SU-DHL-6 (cell line): ENCODE results near the gene TRIM29.

ENCODE experiments used
- H2AFZ ChIP-seq: fragments of 200-600 bp; sonication (generic); 2 replicates; pipeline ENCODE4 v1.6.1; 2014; ENCODE audit warnings: low read depth, mild to moderate bottlenecking, moderate library complexity, mixed read lengths, antibody characterized with exemption, low read length; ENCODE audit not compliant: severe bottlenecking
- H3F3A ChIP-seq: fragments of 200-600 bp; shearing (Covaris generic); 2 replicates; pipeline ENCODE4 v1.6.0; 2016; ENCODE audit warnings: antibody characterized with exemption, mild to moderate bottlenecking; ENCODE audit not compliant: insufficient read depth
- H3K27ac ChIP-seq: fragments of 200-600 bp; sonication (generic); 2 replicates; pipeline ENCODE4 v1.5.1; 2016; ENCODE audit warnings: low read depth, mild to moderate bottlenecking, low read length, moderate library complexity, mixed read lengths
- H3K27me3 ChIP-seq: fragments of 200-600 bp; sonication (generic), shearing (Covaris generic); 2 replicates; pipeline ENCODE4 v1.6.0; 2014; ENCODE audit warnings: mild to moderate bottlenecking, low read length
- H3K36me3 ChIP-seq: fragments of 200-600 bp; sonication (generic); 2 replicates; pipeline ENCODE4 v1.6.1; 2014; ENCODE audit warnings: mild to moderate bottlenecking, low read length, mixed read lengths
- H3K4me2 ChIP-seq: fragments of 300-600, 200-600 bp; shearing (Covaris generic), sonication (generic); 2 replicates; pipeline ENCODE4 v1.6.0; 2014; ENCODE audit warnings: low read length, low read depth, mild to moderate bottlenecking; ENCODE audit not compliant: poor library complexity, severe bottlenecking
- H3K4me3 ChIP-seq: fragments of 200-600 bp; sonication (generic); 2 replicates; pipeline ENCODE4 v1.5.1; 2014; ENCODE audit warnings: antibody characterized with exemption, low read length, mild to moderate bottlenecking, mixed read lengths; ENCODE audit not compliant: insufficient read depth, poor library complexity, severe bottlenecking
- H3K79me2 ChIP-seq: fragments of 200-600 bp; sonication (generic); 2 replicates; pipeline ENCODE4 v1.6.1; 2014; ENCODE audit warnings: mild to moderate bottlenecking, low read length, moderate library complexity; ENCODE audit not compliant: insufficient read depth
- H3K9ac ChIP-seq: fragments of 200-600 bp; sonication (generic); 2 replicates; pipeline ENCODE4 v1.7.0; 2014; ENCODE audit warnings: mild to moderate bottlenecking, low read length
- H3K9me2 ChIP-seq: fragments of 200-600 bp; sonication (generic); replicated peaks from 2 replicates; pipeline ENCODE4 v1.6.1; 2014; ENCODE audit warnings: low read length; ENCODE audit not compliant: insufficient read depth
- H3K9me3 ChIP-seq: fragments of 200-600 bp; sonication (generic); 2 replicates; pipeline ENCODE4 v1.6.1; 2014; ENCODE audit warnings: low read length, mixed read lengths; ENCODE audit not compliant: insufficient read depth
- H4K20me1 ChIP-seq: fragments of 200-600 bp; sonication (generic); 2 replicates; pipeline ENCODE4 v1.6.1; 2014; ENCODE audit warnings: low read depth, mild to moderate bottlenecking, antibody characterized with exemption, low read length, moderate library complexity, mixed read lengths
- EZH2phosphoT487 ChIP-seq: fragments of 200-600 bp; sonication (generic), shearing (Covaris generic); conservative IDR thresholded peaks from 2 replicates; pipeline ENCODE4 v1.6.1; 2018; ENCODE audit warnings: mild to moderate bottlenecking, antibody characterized with exemption, low read length, moderate library complexity, mixed read lengths
- TF ChIP-seq, protein P1 (sequence below): fragments of 200-600 bp; sonication (generic); IDR thresholded peaks from one replicate; pipeline ENCODE4 v1.5.1; 2017; ENCODE audit warnings: antibody characterized with exemption, mild to moderate bottlenecking, low read length, moderate library complexity; ENCODE audit not compliant: insufficient read depth, poor library complexity, severe bottlenecking

TRIM29 gene

DNA sequence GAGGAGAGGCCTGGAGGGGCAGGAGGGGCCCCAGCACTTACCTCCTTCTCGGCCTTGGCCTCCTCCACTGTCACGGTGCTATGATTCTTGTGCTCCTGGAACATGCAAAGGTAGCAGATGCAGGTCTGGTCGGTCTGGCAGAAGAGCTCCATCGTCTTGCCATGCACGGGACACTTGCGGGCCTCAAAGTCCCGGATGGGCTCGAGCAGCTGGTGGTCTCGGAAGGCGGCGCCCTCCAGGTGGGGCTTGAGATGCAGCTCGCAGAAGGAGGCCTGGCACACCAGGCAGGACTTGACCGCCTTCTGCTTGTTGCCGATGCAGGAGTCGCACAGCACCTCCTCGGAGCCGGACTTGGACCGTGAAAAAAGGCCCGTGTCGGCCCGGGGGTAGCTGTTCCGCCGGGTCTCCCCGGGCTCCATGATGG lies 714 bp downstream of the TRIM29 start:
- H3K27me3 ChIP-seq = no peaks in the 10 kb centered on the region
- H4K20me1 ChIP-seq = no peaks in the 10 kb centered on the region

DNA sequence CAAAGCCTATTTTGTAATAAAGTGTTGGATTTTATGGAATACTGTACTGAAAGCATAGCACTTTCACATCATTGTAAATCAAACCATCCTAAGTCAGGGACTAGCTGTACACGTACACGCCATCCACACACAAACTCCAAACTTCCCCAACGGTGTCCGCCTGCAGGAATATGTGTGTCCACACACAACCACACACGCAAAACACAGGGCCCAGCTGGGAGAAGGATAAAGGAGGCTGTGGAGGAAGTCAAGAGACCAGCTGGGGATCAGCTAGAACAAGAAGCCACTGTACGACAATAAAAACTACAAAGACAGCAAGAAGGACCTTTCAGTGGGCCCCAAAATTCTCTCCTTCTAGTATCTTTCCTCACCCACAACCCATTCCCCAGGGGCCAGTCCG lies 1.6 kb downstream of the TRIM29 start:
- no peak overlapping the region for H3K9ac ChIP-seq
- no peaks in the 10 kb centered on the region for H3K9me2 ChIP-seq
- H3K79me2 ChIP-seq = no peaks in the 10 kb centered on the region
- no peaks in the 10 kb centered on the region for H3K27me3 ChIP-seq
- H4K20me1 ChIP-seq = no peaks in the 10 kb centered on the region
- no peaks in the 10 kb centered on the region for H3F3A ChIP-seq
- no peaks in the 10 kb centered on the region for H3K9me3 ChIP-seq
- no peak overlapping the region for H3K4me3 ChIP-seq
- H3K27ac ChIP-seq = no peak overlapping the region
- TF ChIP-seq EZH2phosphoT487 = no peak
- TF ChIP-seq, protein P1, sequence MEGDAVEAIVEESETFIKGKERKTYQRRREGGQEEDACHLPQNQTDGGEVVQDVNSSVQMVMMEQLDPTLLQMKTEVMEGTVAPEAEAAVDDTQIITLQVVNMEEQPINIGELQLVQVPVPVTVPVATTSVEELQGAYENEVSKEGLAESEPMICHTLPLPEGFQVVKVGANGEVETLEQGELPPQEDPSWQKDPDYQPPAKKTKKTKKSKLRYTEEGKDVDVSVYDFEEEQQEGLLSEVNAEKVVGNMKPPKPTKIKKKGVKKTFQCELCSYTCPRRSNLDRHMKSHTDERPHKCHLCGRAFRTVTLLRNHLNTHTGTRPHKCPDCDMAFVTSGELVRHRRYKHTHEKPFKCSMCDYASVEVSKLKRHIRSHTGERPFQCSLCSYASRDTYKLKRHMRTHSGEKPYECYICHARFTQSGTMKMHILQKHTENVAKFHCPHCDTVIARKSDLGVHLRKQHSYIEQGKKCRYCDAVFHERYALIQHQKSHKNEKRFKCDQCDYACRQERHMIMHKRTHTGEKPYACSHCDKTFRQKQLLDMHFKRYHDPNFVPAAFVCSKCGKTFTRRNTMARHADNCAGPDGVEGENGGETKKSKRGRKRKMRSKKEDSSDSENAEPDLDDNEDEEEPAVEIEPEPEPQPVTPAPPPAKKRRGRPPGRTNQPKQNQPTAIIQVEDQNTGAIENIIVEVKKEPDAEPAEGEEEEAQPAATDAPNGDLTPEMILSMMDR = no peak
- no peaks in the 10 kb centered on the region for H3K36me3 ChIP-seq
- H3K4me2 ChIP-seq = no peak overlapping the region
- no peak overlapping the region for H2AFZ ChIP-seq

More for the DNA sequence above, 714 bp downstream of the TRIM29 start:
- no peaks in the 10 kb centered on the region for H3K79me2 ChIP-seq
- H3K36me3 ChIP-seq = no peaks in the 10 kb centered on the region
- H3F3A ChIP-seq = no peaks in the 10 kb centered on the region
- no peak overlapping the region for H3K27ac ChIP-seq
- H3K4me2 ChIP-seq = no peak overlapping the region
- no peaks in the 10 kb centered on the region for H3K9me3 ChIP-seq
- TF ChIP-seq, protein P1 = no peak
- TF ChIP-seq EZH2phosphoT487 = no peak
- H2AFZ ChIP-seq = no peak overlapping the region
- no peak overlapping the region for H3K9ac ChIP-seq
- no peaks in the 10 kb centered on the region for H3K9me2 ChIP-seq
- H3K4me3 ChIP-seq = no peak overlapping the region

DNA sequence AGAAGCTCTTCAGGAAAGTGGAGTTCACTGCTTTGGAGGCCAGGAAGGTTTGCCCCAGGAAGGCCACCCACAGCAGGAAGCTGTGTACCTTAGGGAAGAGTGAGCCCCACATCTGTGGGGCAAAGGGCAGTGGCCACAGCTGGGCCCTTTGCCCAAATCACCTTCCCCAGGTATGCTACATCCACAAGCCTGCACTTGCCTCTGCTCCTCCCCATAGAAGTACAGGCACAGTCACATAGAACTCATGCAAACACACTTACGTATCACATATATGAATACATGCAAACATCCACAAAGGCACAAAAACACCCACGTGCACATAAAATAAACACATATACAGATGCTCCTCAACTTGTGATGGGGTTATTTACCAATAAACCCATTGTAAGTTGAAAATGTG lies 2.1 kb downstream of the TRIM29 start:
- Histone ChIP-seq H2AFZ (no peak overlapping the region), H3K27me3 (no peaks in the 10 kb centered on the region), H3K4me2 (no peak overlapping the region), H3K79me2 (no peaks in the 10 kb centered on the region), H3K36me3 (no peaks in the 10 kb centered on the region), H3F3A (no peaks in the 10 kb centered on the region), H3K9ac (no peak overlapping the region), H3K27ac (no peak overlapping the region), H3K9me2 (no peaks in the 10 kb centered on the region), H3K4me3 (no peak overlapping the region), H4K20me1 (no peaks in the 10 kb centered on the region), H3K9me3 (no peaks in the 10 kb centered on the region)
- no peak for TF ChIP-seq EZH2phosphoT487

DNA sequence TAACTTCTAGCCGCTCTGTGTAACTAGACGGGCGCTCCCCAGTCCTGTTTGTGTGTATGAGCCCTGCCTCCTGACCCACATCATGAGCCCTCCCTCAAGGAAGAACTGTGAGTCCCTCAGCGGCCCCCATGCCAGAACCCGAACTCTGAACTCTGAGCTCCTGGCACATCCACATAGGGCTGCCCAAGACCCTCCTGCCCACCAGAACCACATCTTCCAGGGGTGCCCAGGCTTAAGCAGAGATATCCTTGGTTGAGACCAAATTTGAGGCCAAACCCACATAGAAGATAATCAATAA lies 3.0 kb downstream of the TRIM29 start:
- H2AFZ ChIP-seq = no peak overlapping the region
- H4K20me1 ChIP-seq = no peaks in the 10 kb centered on the region
- H3K27ac ChIP-seq = no peak overlapping the region
- no peak overlapping the region for H3K9ac ChIP-seq
- H3K9me3 ChIP-seq = no peaks in the 10 kb centered on the region
- H3K9me2 ChIP-seq = no peaks in the 10 kb centered on the region
- H3K79me2 ChIP-seq = no peaks in the 10 kb centered on the region
- H3K27me3 ChIP-seq = no peaks in the 10 kb centered on the region
- H3K36me3 ChIP-seq = no peaks in the 10 kb centered on the region
- no peak overlapping the region for H3K4me2 ChIP-seq
- no peak overlapping the region for H3K4me3 ChIP-seq
- H3F3A ChIP-seq = no peaks in the 10 kb centered on the region
- TF ChIP-seq, protein P1 = no peak
- no peak for TF ChIP-seq EZH2phosphoT487
